Left lung (tissue), 10 donors: ENCODE measurements around the gene EHD1. TPM values are rescaled to one million over a fixed set of nuclear protein-coding genes. Genes with fewer than 3 reads are reported as not detected.

Source experiments
- ATAC-seq: fragments of 200-7000 bp; cut with Tn5 transposase; one replicate; pipeline ENCODE4 v1.9.1; 2020; ENCODE audit warnings: moderate library complexity
- DNase-seq, 4 donors: peaks; one replicate each; pipeline ENCODE4 v3.0.0-alpha.2; 2013 to 2020
- H3K27ac ChIP-seq, 2 donors: fragments of 200-600 bp; sonication (generic) in 1 of 2; one replicate each; pipeline versions ENCODE4 v1.5.0 to v1.8.0; 2020 to 2021
- H3K27me3 ChIP-seq, 2 donors: fragments of 200-600 bp; sonication (generic) in 1 of 2; one replicate each; pipeline versions ENCODE4 v1.5.0 to v1.8.0; 2020 to 2021
- H3K36me3 ChIP-seq, 2 donors: fragments of 200-600 bp; sonication (generic) in 1 of 2; one replicate each; pipeline versions ENCODE4 v1.5.0 to v1.8.0; 2020 to 2021
- H3K4me1 ChIP-seq, 2 donors: fragments of 200-600 bp; one replicate each; pipeline ENCODE4 v1.8.0; 2021
- H3K4me3 ChIP-seq, 2 donors: fragments of 200-600 bp; sonication (generic) in 1 of 2; one replicate each; pipeline versions ENCODE4 v1.5.0 to v1.8.0; 2020 to 2021; ENCODE audit warnings: mild to moderate bottlenecking in 1 of 2
- H3K9me3 ChIP-seq, 2 donors: fragments of 200-600 bp; sonication (generic) in 1 of 2; one replicate each; pipeline versions ENCODE4 v1.5.0 to v1.8.0; 2020 to 2021
- CTCF ChIP-seq, 2 donors: fragments of 200-600 bp; sonication (generic) in 1 of 2; IDR thresholded peaks; one replicate each; pipeline versions ENCODE4 v1.5.0 to v1.8.0; 2021; ENCODE audit warnings: antibody characterized with exemption in 2 of 2
- intact Hi-C, 2 donors: fragments of 100-400 bp; cut with DNase I; formaldehyde crosslinking; loops; one replicate each; pipeline versions ENCODE4 v1.11.2 to v1.14.2; 2022
- polyA plus RNA-seq, 6 donors: library from polyadenylated mRNA; unstranded; fragments of 120-200 nt; gene quantifications; one replicate each; pipeline ENCODE4 v1.2.1, GENCODE V29; 2013; ENCODE audit not compliant: insufficient read length in 6 of 6
- total RNA-seq, 2 donors: library from RNA; stranded (reverse); fragmentation: NEBNext Ultra II Directional; extraction: Animal tissue kit (Norgen Biotek cat#: 25700); gene quantifications; one replicate each; pipeline ENCODE4 v1.2.1, GENCODE V29; 2021
- donor health status: DM: no; HTN: yes; CAD: no.
- donor health status: DM: no; HTN: no; CAD: no.

Gene EHD1
- total and polyA plus RNA-seq, 8 donors: 44.7 to 153 (median 55.4) TPM

GRCh38 chr11:64870176-64870892 is 8.1 kb downstream of the EHD1 start:
- intact Hi-C loops: no loop called here
- Histone ChIP-seq H3K9me3 (no peaks in the 10 kb centered on the region), H3K27me3 (no peaks in the 10 kb centered on the region), H3K4me1 (peaks cover 42 to 100% of the 10 kb centered on the region in 2 donors), H3K36me3 (peaks cover 0 to 64% of the 10 kb centered on the region in 2 donors), H3K4me3 (peak overlapping the region in 1 of 2 donors; percentile 31), H3K27ac (peak overlapping the region; percentile 86 to 90)
- DNase-seq (peak in 2 of 4 donors; percentile 47 to 89), ATAC-seq (peak; percentile 18)
- no peak for TF ChIP-seq CTCF (IDR thresholded peaks at IDR 0.05)

GRCh38 chr11:64869571-64870175 is 8.7 kb downstream of the EHD1 start:
- no peak for TF ChIP-seq CTCF (IDR thresholded peaks at IDR 0.05)
- H3K27ac ChIP-seq: peak overlapping the region; percentile 86 to 90
- H3K36me3 ChIP-seq: peaks cover 0 to 57% of the 10 kb centered on the region in 2 donors
- ATAC-seq (peak; percentile 1), DNase-seq (no peak)
- intact Hi-C loops: no loop called here
- peaks cover 42 to 100% of the 10 kb centered on the region in 2 donors for H3K4me1 ChIP-seq
- no peaks in the 10 kb centered on the region for H3K9me3 ChIP-seq
- H3K27me3 ChIP-seq: no peaks in the 10 kb centered on the region
- H3K4me3 ChIP-seq: peak overlapping the region in 1 of 2 donors; percentile 31

GRCh38 chr11:64868904-64869570 is 9.4 kb downstream of the EHD1 start:
- Histone ChIP-seq H3K9me3 (no peaks in the 10 kb centered on the region), H3K36me3 (peaks cover 0 to 51% of the 10 kb centered on the region in 2 donors), H3K27ac (peak overlapping the region; percentile 86 to 90), H3K4me1 (peaks cover 49 to 100% of the 10 kb centered on the region in 2 donors), H3K4me3 (peak overlapping the region in 1 of 2 donors; percentile 31), H3K27me3 (no peaks in the 10 kb centered on the region)
- TF ChIP-seq CTCF (IDR thresholded peaks at IDR 0.05): no peak
- peak in 1 of 4 donors; percentile 82 for DNase-seq
- ATAC-seq: peak; percentile 72
- intact Hi-C loops: no loop called here

- Histone ChIP-seq H3K36me3 (peaks cover 0 to 39% of the 10 kb centered on the region in 2 donors), H3K27ac (peak overlapping the region in 1 of 2 donors; percentile 92), H3K27me3 (no peaks in the 10 kb centered on the region), H3K4me1 (peaks cover 57 to 100% of the 10 kb centered on the region in 2 donors), H3K9me3 (no peaks in the 10 kb centered on the region), H3K4me3 (no peak overlapping the region)
- DNase-seq (no peak), ATAC-seq (no peak)
- intact Hi-C loops: no loop called here
- no peak for TF ChIP-seq CTCF (IDR thresholded peaks at IDR 0.05)
These were observed 10.5 kb downstream of the EHD1 start for GRCh38 chr11:64867748-64868462.
